Measurements from ENCODE around the gene KRTAP10-10.
"Not testable (repeated sequence)": the region's sequence is repeated elsewhere in the genome, so short reads cannot be mapped to it uniquely, and the experiment has no call there.

The KRTAP10-10 gene

DNA sequence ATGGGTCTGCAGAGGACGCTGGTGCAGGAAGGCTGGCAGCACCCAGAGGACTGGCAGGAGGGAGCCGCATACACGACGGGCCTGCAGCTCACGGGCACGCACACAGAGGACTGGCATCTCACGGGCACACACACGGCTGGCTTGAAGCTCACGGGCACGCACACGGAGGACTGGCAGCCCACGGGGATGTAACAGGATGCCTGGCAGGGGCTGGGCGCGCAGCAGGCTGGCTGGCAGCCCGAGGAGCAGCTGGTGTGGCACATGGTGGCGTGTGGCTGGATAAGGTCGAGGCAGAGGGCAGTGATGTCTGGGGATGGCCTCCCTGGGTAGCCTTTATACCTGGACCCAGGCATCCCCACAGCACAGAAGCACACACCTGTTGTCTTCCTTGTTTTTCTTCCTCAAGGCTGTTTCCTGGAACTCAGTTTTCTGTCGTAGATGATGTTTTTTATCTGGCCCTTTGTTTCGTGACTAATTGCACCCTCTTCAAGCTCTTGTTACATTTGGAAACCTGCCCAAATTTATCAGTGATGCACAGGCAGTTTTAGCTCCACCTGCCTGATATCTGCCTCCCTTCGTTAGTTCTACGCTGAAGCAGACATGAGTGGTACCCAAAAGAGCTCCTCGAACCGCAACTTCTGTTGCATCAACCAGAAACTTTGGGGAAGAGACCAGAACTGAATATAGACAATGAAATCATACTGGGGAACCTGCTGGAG is 44.9 kb downstream of the KRTAP10-10 start, which contains the start of gene KRTAP12-1:
Gene KRTAP12-1, minus strand, starts transcription at position 303 of the 719 bp plus-strand sequence. Its CDS starts 40 bp downstream, at position 263.
- DNase-seq (ENCODE audit: extremely low read depth, low read depth) = no peak
- no peak within 1 kb of the TSS for H3K4me3 ChIP-seq (replicated peaks; ENCODE audit: low read depth, low read length)
- TF ChIP-seq, protein P1, sequence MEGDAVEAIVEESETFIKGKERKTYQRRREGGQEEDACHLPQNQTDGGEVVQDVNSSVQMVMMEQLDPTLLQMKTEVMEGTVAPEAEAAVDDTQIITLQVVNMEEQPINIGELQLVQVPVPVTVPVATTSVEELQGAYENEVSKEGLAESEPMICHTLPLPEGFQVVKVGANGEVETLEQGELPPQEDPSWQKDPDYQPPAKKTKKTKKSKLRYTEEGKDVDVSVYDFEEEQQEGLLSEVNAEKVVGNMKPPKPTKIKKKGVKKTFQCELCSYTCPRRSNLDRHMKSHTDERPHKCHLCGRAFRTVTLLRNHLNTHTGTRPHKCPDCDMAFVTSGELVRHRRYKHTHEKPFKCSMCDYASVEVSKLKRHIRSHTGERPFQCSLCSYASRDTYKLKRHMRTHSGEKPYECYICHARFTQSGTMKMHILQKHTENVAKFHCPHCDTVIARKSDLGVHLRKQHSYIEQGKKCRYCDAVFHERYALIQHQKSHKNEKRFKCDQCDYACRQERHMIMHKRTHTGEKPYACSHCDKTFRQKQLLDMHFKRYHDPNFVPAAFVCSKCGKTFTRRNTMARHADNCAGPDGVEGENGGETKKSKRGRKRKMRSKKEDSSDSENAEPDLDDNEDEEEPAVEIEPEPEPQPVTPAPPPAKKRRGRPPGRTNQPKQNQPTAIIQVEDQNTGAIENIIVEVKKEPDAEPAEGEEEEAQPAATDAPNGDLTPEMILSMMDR (IDR thresholded peaks at IDR 0.05; ENCODE audit: low read depth, low read length, missing control alignments) = no peak

DNA sequence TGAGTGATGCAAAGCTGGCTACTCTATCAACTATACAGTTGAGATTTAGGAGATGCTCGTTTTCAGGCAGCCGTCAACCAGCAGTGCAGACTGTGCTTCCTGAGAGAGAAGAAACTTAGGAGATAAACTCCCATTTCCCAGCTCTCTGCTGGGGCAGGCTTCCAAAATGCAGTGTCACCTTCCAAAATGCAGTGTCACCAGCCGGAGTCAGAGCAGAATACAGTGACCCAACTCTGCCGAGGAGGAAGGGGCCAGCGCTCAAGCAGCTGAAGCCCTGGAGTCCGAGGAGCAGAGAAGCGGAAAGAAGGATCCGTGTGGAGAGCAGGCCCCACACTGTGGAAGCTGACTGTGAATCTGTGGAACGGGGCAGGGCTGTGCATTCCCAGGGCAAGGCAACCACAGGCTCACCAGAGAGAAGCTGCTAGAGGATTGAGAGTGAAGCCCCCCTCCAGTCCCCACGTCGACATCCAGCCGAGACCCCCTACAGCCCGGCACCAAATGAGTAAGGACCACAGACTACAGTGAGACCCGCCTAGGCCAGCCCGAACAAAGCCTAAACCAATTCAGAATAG is 45.5 kb downstream of the KRTAP10-10 start:
- TF ChIP-seq, protein P1 (IDR thresholded peaks at IDR 0.05; ENCODE audit: low read depth, low read length, missing control alignments) = no peak
- no peak for DNase-seq (ENCODE audit: extremely low read depth, low read depth)

DNA sequence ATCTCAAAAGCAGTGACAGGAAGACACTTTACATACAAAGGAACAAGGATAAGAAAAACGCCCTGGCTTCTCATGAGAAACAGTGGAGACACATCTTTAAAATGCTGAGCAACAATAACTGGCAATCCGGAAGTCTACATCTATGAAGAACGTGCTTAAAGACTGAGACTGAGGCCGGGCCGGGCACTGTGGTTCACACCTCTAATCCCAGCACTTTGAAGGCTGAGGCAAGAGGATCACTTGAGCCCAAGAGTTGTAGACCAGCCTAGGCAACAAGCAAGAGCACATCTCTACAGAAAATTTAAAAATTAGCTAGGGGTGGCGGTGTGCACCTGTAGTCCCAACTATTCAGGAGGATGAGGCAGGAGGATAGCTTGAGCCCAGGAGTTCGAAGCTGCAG is 46.9 kb downstream of the KRTAP10-10 start:
- no peak overlapping the region for H3K4me3 ChIP-seq (replicated peaks; ENCODE audit: low read depth, low read length)
- no peak for DNase-seq (ENCODE audit: extremely low read depth, low read depth)
- TF ChIP-seq, protein P1 (IDR thresholded peaks at IDR 0.05; ENCODE audit: low read depth, low read length, missing control alignments) = no peak

More for the DNA sequence above, 45.5 kb downstream of the KRTAP10-10 start:
- no peak overlapping the region for H3K4me3 ChIP-seq (replicated peaks; ENCODE audit: low read depth, low read length)

DNA sequence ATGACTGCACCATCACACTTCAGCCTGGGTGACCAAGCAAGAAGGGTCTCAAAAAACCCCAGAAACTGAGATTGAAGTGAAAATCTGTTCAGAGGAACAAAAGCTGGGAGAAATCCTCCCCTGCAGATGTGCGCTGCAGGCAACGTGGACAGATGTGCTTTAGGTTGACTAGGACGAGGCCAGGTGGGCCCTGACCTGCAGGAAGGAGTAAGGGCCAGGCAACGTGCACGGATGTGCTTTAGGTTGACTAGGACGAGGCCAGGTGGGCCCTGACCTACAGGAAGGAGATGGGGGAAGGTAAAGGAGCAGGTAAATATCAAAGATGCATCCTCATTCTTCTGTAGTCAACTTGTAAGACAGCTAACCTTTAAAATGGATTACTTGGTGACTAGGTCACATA is 47.3 kb downstream of the KRTAP10-10 start:
- DNase-seq (ENCODE audit: extremely low read depth, low read depth) = no peak
- TF ChIP-seq, protein P1 (IDR thresholded peaks at IDR 0.05; ENCODE audit: low read depth, low read length, missing control alignments) = no peak

DNA sequence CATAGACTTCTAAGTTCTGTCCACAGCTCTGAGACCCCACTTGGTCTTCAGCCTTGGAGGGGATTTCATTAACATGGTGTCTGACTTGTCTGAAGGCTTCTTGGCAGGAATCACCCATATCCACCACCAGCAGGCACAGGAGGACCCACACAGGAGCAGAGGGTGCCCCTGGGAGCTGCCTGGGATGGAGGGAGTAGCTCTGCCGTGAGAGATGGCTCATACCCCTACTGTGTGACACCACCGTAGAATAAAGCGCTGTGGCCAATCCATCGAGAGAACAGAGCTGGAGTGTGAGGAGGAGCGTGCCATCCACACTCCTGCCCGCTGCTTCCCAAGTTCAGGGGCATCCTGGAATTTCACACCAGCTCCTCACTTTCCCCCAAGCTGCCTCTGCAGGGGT is 47.9 kb downstream of the KRTAP10-10 start:
- not testable (repeated sequence) for H3K4me3 ChIP-seq (replicated peaks; ENCODE audit: low read depth, low read length); DNase-seq (ENCODE audit: extremely low read depth, low read depth)

More for the DNA sequence above, 47.3 kb downstream of the KRTAP10-10 start:
- no peak overlapping the region for H3K4me3 ChIP-seq (replicated peaks; ENCODE audit: low read depth, low read length)

DNA sequence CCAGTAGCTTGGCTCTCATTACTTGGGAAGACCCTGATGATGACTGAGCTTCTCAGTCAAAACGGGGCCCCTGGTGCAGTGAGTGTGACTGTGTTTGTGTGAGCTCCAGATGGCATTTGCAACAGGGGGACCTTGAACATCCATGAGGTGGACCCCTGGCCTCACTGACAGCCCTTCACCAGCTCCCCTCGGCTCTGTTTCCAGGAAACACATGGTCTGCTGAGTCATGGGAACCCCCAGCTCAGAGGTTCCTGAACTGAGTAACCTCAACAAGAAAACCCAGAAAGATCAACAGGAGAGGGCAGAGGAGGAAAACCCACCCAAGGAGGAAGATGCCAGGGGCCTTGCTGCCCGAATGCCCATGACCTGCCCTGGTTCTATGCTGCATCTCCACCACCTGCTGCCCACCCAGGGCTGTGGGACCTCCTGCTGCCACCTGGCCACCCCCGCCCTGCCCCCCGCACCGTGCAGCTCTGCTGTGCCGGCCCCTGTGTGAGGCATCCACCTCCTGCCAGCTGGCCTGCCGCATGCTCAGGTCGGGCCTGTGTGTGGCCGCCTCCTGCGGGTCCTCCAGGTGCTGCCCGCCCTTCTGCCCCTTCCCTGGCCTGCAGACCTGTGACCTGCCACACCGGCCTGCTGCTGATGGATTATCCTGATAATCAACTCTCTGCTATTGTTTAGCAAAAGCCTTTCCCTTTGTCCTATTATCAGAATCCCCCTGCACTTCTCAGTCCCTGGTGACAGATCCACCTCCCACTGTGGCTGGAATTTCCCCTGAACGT is 49.0 kb downstream of the KRTAP10-10 start:
- no peak overlapping the region for H3K4me3 ChIP-seq (replicated peaks; ENCODE audit: low read depth, low read length)
- TF ChIP-seq, protein P1 (IDR thresholded peaks at IDR 0.05; ENCODE audit: low read depth, low read length, missing control alignments) = no peak
- DNase-seq (ENCODE audit: extremely low read depth, low read depth) = no peak

Data from HFF-Myc (cell line).